Measurements from ENCODE around the gene BTBD9.

GRCh38 chr6:38599966-38600550, 39.7 kb downstream of the BTBD9 start:
- no peak for TF ChIP-seq POLR2AphosphoS5 (IDR thresholded peaks at IDR 0.05)
- TF ChIP-seq, protein P1, sequence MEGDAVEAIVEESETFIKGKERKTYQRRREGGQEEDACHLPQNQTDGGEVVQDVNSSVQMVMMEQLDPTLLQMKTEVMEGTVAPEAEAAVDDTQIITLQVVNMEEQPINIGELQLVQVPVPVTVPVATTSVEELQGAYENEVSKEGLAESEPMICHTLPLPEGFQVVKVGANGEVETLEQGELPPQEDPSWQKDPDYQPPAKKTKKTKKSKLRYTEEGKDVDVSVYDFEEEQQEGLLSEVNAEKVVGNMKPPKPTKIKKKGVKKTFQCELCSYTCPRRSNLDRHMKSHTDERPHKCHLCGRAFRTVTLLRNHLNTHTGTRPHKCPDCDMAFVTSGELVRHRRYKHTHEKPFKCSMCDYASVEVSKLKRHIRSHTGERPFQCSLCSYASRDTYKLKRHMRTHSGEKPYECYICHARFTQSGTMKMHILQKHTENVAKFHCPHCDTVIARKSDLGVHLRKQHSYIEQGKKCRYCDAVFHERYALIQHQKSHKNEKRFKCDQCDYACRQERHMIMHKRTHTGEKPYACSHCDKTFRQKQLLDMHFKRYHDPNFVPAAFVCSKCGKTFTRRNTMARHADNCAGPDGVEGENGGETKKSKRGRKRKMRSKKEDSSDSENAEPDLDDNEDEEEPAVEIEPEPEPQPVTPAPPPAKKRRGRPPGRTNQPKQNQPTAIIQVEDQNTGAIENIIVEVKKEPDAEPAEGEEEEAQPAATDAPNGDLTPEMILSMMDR (IDR thresholded peaks at IDR 0.05), result no peak
